ENCODE data around the gene STARD9.

DNA sequence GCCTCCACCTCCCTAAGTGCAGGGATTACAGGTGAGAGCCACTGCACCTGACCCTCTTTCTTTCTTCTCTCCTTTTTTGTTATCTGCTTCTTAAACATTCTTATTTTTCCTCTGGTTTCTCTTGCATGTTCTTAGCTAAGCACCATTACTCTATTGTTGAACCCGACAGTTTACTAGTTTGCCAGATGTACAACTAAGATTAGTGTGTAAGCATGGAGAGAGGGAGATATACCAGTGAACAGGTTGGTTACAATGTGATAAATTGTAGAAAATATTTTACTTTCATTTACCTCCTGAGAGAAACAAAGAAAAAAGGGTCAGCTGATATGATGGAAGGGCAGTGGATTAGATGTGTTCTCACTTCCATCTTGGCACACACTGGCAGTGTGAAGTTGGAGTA is 21.9 kb upstream of the STARD9 start:
- no peak for TF ChIP-seq POLR2A (IDR thresholded peaks at IDR 0.05; ENCODE audit: borderline replicate concordance, extremely low read depth, insufficient read depth, insufficient read length)
- TF ChIP-seq, protein P1, sequence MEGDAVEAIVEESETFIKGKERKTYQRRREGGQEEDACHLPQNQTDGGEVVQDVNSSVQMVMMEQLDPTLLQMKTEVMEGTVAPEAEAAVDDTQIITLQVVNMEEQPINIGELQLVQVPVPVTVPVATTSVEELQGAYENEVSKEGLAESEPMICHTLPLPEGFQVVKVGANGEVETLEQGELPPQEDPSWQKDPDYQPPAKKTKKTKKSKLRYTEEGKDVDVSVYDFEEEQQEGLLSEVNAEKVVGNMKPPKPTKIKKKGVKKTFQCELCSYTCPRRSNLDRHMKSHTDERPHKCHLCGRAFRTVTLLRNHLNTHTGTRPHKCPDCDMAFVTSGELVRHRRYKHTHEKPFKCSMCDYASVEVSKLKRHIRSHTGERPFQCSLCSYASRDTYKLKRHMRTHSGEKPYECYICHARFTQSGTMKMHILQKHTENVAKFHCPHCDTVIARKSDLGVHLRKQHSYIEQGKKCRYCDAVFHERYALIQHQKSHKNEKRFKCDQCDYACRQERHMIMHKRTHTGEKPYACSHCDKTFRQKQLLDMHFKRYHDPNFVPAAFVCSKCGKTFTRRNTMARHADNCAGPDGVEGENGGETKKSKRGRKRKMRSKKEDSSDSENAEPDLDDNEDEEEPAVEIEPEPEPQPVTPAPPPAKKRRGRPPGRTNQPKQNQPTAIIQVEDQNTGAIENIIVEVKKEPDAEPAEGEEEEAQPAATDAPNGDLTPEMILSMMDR (IDR thresholded peaks at IDR 0.05 in 2 of 3, conservative IDR thresholded peaks at IDR 0.05 in 1 of 3; ENCODE audit: borderline replicate concordance in 1 of 3, insufficient read depth in 1 of 3, low read depth in 2 of 3, low read length in 2 of 3), result no peak
